T1000 (cell line): ENCODE data around the gene ARMC5.
"Not testable (repeated sequence)": the region's sequence is repeated elsewhere in the genome, so short reads cannot be mapped to it uniquely, and the experiment has no call there.

ENCODE experiments used
- DNase-seq: peaks from one replicate; lab custom pipeline; 2025; ENCODE audit warnings: mixed read lengths; lab: John Stamatoyannopoulos, UW

Gene ARMC5

DNA sequence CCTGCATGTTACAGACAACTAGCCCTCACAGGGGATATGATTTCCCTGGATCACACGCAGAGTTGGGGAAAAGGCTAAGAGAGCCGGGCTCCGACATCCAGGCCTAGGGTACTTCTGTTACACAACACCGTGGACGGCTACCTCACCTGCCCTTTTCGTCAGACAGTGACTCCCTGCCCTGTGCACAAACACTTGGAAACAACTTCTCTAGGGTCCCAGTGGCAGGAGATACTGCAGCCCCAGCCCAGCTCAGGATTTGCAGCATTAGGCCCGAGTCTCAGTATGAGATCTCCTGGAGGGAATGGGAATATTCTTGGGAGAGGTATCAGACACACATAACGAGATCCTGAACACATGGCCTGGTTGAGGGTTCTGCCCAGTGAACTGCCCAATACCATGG lies 40.6 kb downstream of the ARMC5 start:
- DNase-seq, result no peak

GRCh38 chr16:31501226-31501965 lies 42.1 kb downstream of the ARMC5 start:
- DNase-seq, result no peak

DNA sequence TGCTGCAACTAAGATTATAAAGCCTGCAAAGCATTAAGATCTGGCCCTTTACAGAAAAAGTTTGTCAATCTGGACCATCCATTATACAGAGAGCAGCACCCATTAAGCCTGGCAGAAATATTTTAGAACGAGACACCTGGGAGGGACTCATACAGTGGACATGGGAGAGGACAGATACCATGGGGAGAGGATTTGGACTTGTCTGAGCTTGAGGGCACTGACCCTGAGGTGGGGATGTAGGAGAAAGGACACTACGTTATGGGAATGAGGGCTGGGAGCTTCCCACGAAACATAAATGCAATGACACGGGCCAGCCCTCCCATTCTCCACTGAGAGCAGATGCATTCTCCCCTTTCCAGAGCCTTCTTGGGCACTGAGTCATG lies 42.7 kb downstream of the ARMC5 start:
- DNase-seq, result no peak

GRCh38 chr16:31502981-31503380 lies 43.7 kb downstream of the ARMC5 start:
- no peak for DNase-seq

DNA sequence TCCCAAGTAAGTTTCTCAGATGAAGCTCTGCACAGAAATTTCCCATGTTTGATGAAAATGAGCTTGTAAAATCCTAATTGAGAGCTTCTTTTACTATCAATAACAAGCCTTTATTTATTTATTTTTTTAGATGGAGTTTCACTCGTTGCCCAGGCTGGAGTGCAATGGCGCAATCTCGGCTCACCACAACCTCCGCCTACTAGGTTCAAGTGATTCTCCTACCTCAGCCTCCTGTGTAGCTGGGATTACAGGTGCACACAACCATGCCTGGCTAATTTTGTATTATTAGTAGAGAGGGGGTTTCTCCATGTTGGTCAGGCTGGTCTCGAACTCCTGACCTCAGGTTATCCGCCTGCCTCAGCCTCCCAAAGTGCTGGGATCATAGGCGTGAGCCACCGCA lies 44.3 kb downstream of the ARMC5 start:
- not testable (repeated sequence) for DNase-seq

GRCh38 chr16:31504159-31504558 lies 44.9 kb downstream of the ARMC5 start:
- no peak for DNase-seq

DNA sequence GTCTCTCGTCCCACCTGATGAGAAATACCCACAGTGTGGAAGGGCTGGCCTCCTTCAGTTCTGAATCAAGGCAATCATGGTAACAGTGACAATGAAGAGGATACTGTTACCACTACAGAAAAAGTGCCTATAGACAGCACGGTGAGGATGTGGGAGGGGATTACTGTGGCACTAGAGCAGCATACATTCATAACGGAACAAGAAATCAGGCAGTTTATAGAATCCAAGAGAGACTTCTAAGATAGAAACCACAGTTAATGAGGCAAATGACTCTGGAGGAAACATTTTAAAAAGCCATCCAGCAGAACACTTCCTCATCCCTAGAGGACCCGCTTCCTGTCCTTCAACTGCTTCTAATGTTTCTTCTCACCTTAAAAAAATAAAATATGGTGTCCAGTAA lies 46.2 kb downstream of the ARMC5 start:
- no peak for DNase-seq

- no peak for DNase-seq
These were observed 48.3 kb downstream of the ARMC5 start for GRCh38 chr16:31507617-31507928.

DNA sequence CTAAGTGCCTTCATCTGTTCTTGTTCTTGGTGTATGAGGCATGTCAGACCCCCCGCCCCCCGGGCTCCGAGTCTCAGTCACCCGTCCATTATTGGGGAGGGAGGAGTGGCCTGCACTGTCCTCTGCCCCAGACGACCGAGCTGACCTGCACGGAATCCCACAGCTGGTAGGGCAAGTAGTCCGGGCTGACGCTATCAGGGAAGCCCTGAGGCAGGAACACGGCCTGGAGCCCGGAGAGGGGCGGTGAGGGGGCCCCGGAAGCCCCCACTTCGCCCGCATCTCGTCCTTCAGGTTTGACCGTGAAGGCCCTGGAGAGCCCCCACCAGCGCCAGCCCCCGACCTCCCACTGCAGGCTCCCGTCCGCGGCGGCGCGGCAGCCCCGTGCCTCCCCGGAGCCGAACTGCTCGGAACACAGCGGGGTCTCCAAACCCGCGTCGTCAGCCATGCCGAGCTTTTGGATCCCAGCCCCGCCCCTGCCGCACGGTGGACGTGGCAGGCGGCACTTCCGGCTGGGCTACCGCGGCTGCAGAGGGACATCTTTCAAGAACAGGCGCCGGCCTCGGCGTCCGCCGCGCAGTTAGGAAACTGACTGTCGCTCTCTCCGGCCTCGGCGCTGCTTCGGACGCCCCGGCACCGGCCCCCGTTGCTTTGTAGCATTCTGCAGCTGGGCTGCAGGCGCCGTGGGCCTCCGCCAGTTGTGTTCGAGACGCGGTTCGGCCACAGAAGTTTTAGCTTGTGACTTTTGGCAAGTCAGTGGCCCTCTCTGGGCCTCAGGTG lies 48.8 kb downstream of the ARMC5 start, which contains the start of gene RUSF1:
Gene RUSF1, minus strand, starts transcription at position 463 of the 777 bp plus-strand sequence. Its CDS starts 18 bp downstream, at position 445.
- peak; percentile 69 for DNase-seq

DNA sequence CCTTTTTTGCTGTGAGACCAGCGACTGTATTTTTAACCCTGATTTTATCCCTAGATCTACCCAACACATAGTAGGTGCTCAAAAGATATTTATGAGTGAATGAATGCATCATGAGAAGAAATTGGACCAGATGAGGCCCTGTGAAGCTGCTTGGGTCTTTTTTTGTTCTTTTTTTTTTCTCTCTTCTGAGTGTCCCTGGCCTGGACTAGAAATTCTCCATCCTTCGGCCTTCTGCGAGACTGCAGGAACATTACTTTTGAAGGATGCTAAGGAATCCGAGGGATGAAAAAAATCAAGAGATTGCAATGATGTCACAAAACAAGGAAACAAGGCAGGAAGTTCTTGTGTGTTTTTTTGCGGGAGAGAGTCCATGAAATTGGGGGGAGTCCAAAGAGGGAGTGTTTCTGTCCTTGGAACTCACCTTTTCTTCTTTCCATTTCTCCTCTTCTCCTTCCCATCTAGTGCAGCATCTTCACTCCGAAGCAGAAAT lies 49.5 kb downstream of the ARMC5 start:
- no peak for DNase-seq

DNA sequence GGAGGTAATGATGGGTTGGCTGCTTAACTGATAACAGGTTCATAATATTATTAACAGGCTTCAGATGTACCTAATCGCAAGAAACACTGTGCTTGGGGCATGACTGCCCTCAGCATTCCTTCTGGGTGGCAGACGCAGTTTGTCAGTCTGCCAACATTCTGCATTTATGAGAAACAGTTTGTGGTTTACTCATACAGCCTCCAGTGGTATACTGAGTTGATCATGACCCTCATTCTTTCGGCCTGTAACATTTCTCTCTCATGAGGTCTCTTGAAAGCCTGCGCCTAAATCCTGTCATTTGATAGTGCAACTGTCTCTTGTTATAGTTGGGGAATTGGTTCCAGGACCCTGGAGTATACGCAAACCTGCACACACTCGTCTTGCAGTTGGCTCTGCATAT lies 53.8 kb downstream of the ARMC5 start:
- peak; percentile 69 for DNase-seq

DNA sequence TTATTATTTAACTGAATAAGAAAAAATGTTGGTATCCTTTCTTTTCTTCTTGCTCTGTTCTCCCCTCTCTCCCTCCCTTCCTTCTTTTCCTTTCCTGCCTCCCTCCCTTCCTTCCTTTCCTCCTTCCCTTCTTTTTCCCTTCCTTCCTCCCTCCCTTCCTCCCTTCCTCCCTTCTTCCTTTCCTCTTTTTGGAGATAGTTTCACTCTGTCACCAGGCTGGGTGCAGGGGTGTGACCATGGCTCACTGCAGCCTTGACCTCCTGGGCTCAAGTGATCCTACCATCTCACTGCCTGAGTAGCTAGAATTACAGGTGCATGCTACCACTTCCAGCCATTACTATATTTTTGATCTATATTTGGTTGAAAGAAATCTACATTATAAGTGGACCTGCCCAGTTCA lies 54.6 kb downstream of the ARMC5 start:
- DNase-seq, result no peak
